ENCODE results near the gene PRKCH. TPM values are rescaled to one million over a fixed set of nuclear protein-coding genes. Genes with fewer than 3 reads are reported as not detected.

PRKCH gene
- total and polyA plus RNA-seq, 10 of the 15 experiments (the other 5 are each of a cell fraction or from before 2014, with no cell fraction given), result 10.7 to 140 (median 33.2) TPM

- no peak for DNase-seq (ENCODE audit: low read depth, low spot score)
- H3K27ac ChIP-seq (ENCODE audit: control insufficient read depth, insufficient read depth), result no peak overlapping the region
- H3K9ac ChIP-seq (ENCODE audit: control insufficient read depth, insufficient read depth, low read length), result no peak overlapping the region
- intact Hi-C loops (cut with micrococcal nuclease; ENCODE audit: unreplicated experiment), result no loop called here
- CTCF ChIA-PET, result interaction anchor here (0.8 to 1.5 kb wide), 3 partner anchors 9 to 27 kb away, joined by 3 to 4 read pairs (median 3); no protein-coding TSS in a partner anchor
- FAIRE-seq, result no peak
- H3K9me3 ChIP-seq (replicated peaks; ENCODE audit: control insufficient read depth, insufficient read depth, low read length), result no peaks in the 10 kb centered on the region; the same call in 1 of the 3 replicates
- H3K4me2 ChIP-seq (ENCODE audit: control insufficient read depth, insufficient read depth), result no peak overlapping the region
- no peak for ATAC-seq
- H3K4me3 ChIP-seq, result no peak overlapping the region
- in situ Hi-C loops (cut with MboI), result no loop called here
- POLR2A ChIA-PET, result interaction anchor here (0.6 kb wide), 1 partner anchor 1266 kb away, joined by 5 read pairs; no protein-coding TSS in a partner anchor
- peaks cover 0 to 3% of the 10 kb centered on the region in 2 experiments; a peak in 3 of 4 replicates for H3K36me3 ChIP-seq (ENCODE audit: control insufficient read depth in 2 of 2, insufficient read depth in 2 of 2, low read length in 1 of 2)
- RAD21 ChIA-PET (ENCODE audit: unreplicated experiment), result no interaction called here
- 98% methylated on average over 4 of the region's 4 CpGs for WGBS (ENCODE audit: insufficient coverage, insufficient replicate concordance, low lambda C conversion rate, missing lambda C conversion rate)
- TF ChIP-seq POU2F2 (IDR thresholded peaks at IDR 0.05; ENCODE audit: borderline replicate concordance, low read depth, low read length) (no peak), HSF1 (IDR thresholded peaks at IDR 0.05; ENCODE audit: low read depth, low read length) (no peak)
- peaks cover 74% of the 10 kb centered on the region for H3K79me2 ChIP-seq (ENCODE audit: control insufficient read depth, insufficient read depth, low read length)
- no peaks in the 10 kb centered on the region for H4K20me1 ChIP-seq (ENCODE audit: control insufficient read depth, insufficient read depth)
- SMC1A ChIA-PET (ENCODE audit: uncharacterized antibody, unreplicated experiment), result interaction anchor here (0.8 to 2.1 kb wide), 6 partner anchors 9 to 53 kb away, joined by 3 to 10 read pairs (median 3); no protein-coding TSS in a partner anchor
- no peak overlapping the region for H2AFZ ChIP-seq (ENCODE audit: control insufficient read depth, low read depth, low read length)
- no TSS peak for BruUV-seq (replicated peaks)
- H3K4me1 ChIP-seq (ENCODE audit: control insufficient read depth, insufficient read depth, low read length), result peaks cover 8% of the 10 kb centered on the region
- no peaks in the 10 kb centered on the region for H3K27me3 ChIP-seq (replicated peaks in 1 of 2; ENCODE audit: control insufficient read depth in 2 of 2, insufficient read depth in 2 of 2, low read length in 1 of 2)
These were observed 35.7 kb downstream of the PRKCH start for GRCh38 chr14:61357123-61357522.

GRCh38 chr14:61358554-61359226, 37.3 kb downstream of the PRKCH start:
- H3K9ac ChIP-seq (ENCODE audit: control insufficient read depth, insufficient read depth, low read length), result no peak overlapping the region
- no peak overlapping the region for H3K4me2 ChIP-seq (ENCODE audit: control insufficient read depth, insufficient read depth)
- H3K27me3 ChIP-seq (replicated peaks in 1 of 2; ENCODE audit: control insufficient read depth in 2 of 2, insufficient read depth in 2 of 2, low read length in 1 of 2), result no peaks in the 10 kb centered on the region
- BruUV-seq (replicated peaks), result no TSS peak
- SMC1A ChIA-PET (ENCODE audit: uncharacterized antibody, unreplicated experiment), result interaction anchor here (0.8 to 4.3 kb wide), 9 partner anchors 10 to 30 kb away, joined by 3 to 34 read pairs (median 4); no protein-coding TSS in a partner anchor
- FAIRE-seq, result no peak
- H3K79me2 ChIP-seq (ENCODE audit: control insufficient read depth, insufficient read depth, low read length), result peaks cover 76% of the 10 kb centered on the region
- DNase-seq (ENCODE audit: low read depth, low spot score), result no peak
- peaks cover 8% of the 10 kb centered on the region for H3K4me1 ChIP-seq (ENCODE audit: control insufficient read depth, insufficient read depth, low read length)
- WGBS (ENCODE audit: insufficient coverage, insufficient replicate concordance, low lambda C conversion rate, missing lambda C conversion rate), result 62% methylated on average over 3 of the region's 3 CpGs
- H3K4me3 ChIP-seq, result no peak overlapping the region
- in situ Hi-C loops (cut with MboI), result no loop called here
- intact Hi-C loops (cut with micrococcal nuclease; ENCODE audit: unreplicated experiment), result no loop called here
- no peak overlapping the region for H2AFZ ChIP-seq (ENCODE audit: control insufficient read depth, low read depth, low read length)
- CTCF ChIA-PET, result interaction anchor here (1.5 kb wide), 1 partner anchor 10 kb away, joined by 4 read pairs; no protein-coding TSS in a partner anchor
- no peaks in the 10 kb centered on the region for H4K20me1 ChIP-seq (ENCODE audit: control insufficient read depth, insufficient read depth)
- peak; percentile 23; the same call in 1 of the 3 replicates for ATAC-seq
- RAD21 ChIA-PET (ENCODE audit: unreplicated experiment), result no interaction called here
- POLR2A ChIA-PET, result interaction anchor here (0.5 to 1.2 kb wide), 2 partner anchors 11 to 51 kb away, joined by 3 to 7 read pairs; no protein-coding TSS in a partner anchor
- no peaks in the 10 kb centered on the region; the same call in 1 of the 3 replicates for H3K9me3 ChIP-seq (replicated peaks; ENCODE audit: control insufficient read depth, insufficient read depth, low read length)
- H3K36me3 ChIP-seq (ENCODE audit: control insufficient read depth in 2 of 2, insufficient read depth in 2 of 2, low read length in 1 of 2), result peaks cover 0 to 3% of the 10 kb centered on the region in 2 experiments; a peak in 3 of 4 replicates
- 0 out of 2 replicates have a peak overlapping the region, but pooled peaks have one; percentile 2 for H3K27ac ChIP-seq (ENCODE audit: control insufficient read depth, insufficient read depth)
- TF ChIP-seq IKZF1 (conservative IDR thresholded peaks at IDR 0.05) (no peak), PAX5 (IDR thresholded peaks at IDR 0.05; ENCODE audit: borderline replicate concordance, low read depth, low read length) (no peak), IRF4 (IDR thresholded peaks at IDR 0.05; ENCODE audit: low read depth, low read length) (no peak), ZNF24 (IDR thresholded peaks at IDR 0.05) (no peak), SIX5 (IDR thresholded peaks at IDR 0.05; ENCODE audit: low read depth, low read length, severe bottlenecking) (no peak), ETV6 (conservative IDR thresholded peaks at IDR 0.05 in 1 of 2, IDR thresholded peaks at IDR 0.05 in 1 of 2; ENCODE audit: borderline replicate concordance in 1 of 2, low read depth in 1 of 2) (no peak), POLR2AphosphoS2 (IDR thresholded peaks at IDR 0.05; ENCODE audit: low read depth, low read length) (no peak), SUPT20H (IDR thresholded peaks at IDR 0.05; ENCODE audit: borderline replicate concordance, control insufficient read depth, low read depth, low read length) (no peak), ZNF217 (IDR thresholded peaks at IDR 0.05) (no peak), ATF7 (IDR thresholded peaks at IDR 0.05; ENCODE audit: low read depth) (no peak)

All from GM12878 (cell line).